ENCODE results near the gene S100A7A.
"Not testable (repeated sequence)": the region's sequence is repeated elsewhere in the genome, so short reads cannot be mapped to it uniquely, and the experiment has no call there.

Gene S100A7A

GRCh38 chr1:153459655-153460054 lies 43.3 kb downstream of the S100A7A start:
- no peak for DNase-seq (ENCODE audit: low read depth)

GRCh38 chr1:153460551-153460950 lies 44.2 kb downstream of the S100A7A start, which contains the start of gene S100A7:
Gene S100A7, minus strand, starts transcription at chr1:153460651. Its CDS starts 1,638 bp downstream, at chr1:153459013.
- DNase-seq (ENCODE audit: low read depth) = no peak

- DNase-seq (ENCODE audit: low read depth) = not testable (repeated sequence)
Measured at GRCh38 chr1:153462741-153463140, 46.4 kb downstream of the S100A7A start.

GRCh38 chr1:153465811-153466636 lies 49.7 kb downstream of the S100A7A start:
- DNase-seq (ENCODE audit: low read depth) = no peak

DNA sequence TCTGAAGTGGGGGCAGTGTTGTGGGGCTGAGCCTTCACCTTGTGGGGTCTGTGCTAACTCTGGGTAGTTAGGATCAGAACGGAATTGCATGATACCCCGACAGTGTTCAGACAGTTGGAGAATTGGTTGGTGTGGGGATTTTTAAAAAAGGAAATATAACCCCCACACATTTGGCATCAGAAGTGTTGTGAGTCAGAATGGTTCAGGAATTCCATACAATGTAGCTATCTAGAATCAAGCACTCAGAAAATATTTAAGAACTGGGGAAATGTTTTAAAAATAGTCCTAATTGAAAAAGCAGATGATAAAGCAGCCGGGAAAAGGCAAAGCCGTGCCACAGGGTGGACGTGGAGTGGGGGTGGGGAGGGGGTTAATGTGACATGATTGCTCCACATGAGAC lies 50.6 kb downstream of the S100A7A start:
- no peak for DNase-seq (ENCODE audit: low read depth)

- no peak for DNase-seq (ENCODE audit: low read depth)
Measured at GRCh38 chr1:153470707-153471106, 54.4 kb downstream of the S100A7A start.

All from non-pigmented ciliary epithelial cell (primary cell).